Measurements from ENCODE around the gene SLC16A3. TPM values are rescaled to one million over a fixed set of nuclear protein-coding genes. Genes with fewer than 3 reads are reported as not detected.

Gene SLC16A3
- total and polyA plus RNA-seq, 10 of the 15 experiments (the other 5 are each of a cell fraction or from before 2014, with no cell fraction given): 0.10 to 46.5 (median 8.0) TPM

GRCh38 chr17:82273327-82274133 lies 44.7 kb downstream of the SLC16A3 start, which contains the start of gene CSNK1D (continued):
- TF ChIP-seq NKRF (conservative IDR thresholded peaks at IDR 0.05) (no peak; the same call in 1 of the 2 replicates), CBX3 (IDR thresholded peaks at IDR 0.05; ENCODE audit: borderline replicate concordance, low read depth) (no peak), E2F4 (IDR thresholded peaks at IDR 0.05; ENCODE audit: low read depth, low read length) (no peak), MLLT1 (IDR thresholded peaks at IDR 0.05) (peak; percentile 36; the same call in 1 of the 2 replicates), CBFB (IDR thresholded peaks at IDR 0.05; ENCODE audit: low read depth) (no peak), TAF1 (IDR thresholded peaks at IDR 0.05; ENCODE audit: borderline replicate concordance, low read depth, low read length) (peak; percentile 86), ZNF384 (IDR thresholded peaks at IDR 0.05; ENCODE audit: borderline replicate concordance, low read depth, low read length) (no peak), MEF2B (IDR thresholded peaks at IDR 0.05; ENCODE audit: partially characterized antibody, poor library complexity, severe bottlenecking) (peak; percentile 42), ESRRA (IDR thresholded peaks at IDR 0.05; ENCODE audit: low read length) (no peak), ZBTB4 (CRISPR knock-in tag; IDR thresholded peaks at IDR 0.05) (no peak), NFXL1 (IDR thresholded peaks at IDR 0.05; ENCODE audit: borderline replicate concordance) (no peak), NFYA (IDR thresholded peaks at IDR 0.05; ENCODE audit: borderline replicate concordance, low read depth, low read length) (no peak), HDAC2 (IDR thresholded peaks at IDR 0.05) (no peak), STAT3 (IDR thresholded peaks at IDR 0.05; ENCODE audit: low read depth, low read length) (no peak), TCF7 (IDR thresholded peaks at IDR 0.05; ENCODE audit: borderline replicate concordance) (no peak), RELB (IDR thresholded peaks at IDR 0.05; ENCODE audit: low read depth) (0 out of 2 replicates have a peak, but pooled peaks have one; percentile 36), SIX5 (IDR thresholded peaks at IDR 0.05; ENCODE audit: low read depth, low read length, severe bottlenecking) (no peak), KDM1A (IDR thresholded peaks at IDR 0.05; ENCODE audit: borderline replicate concordance) (no peak), SIN3A (IDR thresholded peaks at IDR 0.05; ENCODE audit: low read depth, low read length) (no peak), CREB1 (IDR thresholded peaks at IDR 0.05; ENCODE audit: low read depth) (peak; percentile 90)
